ENCODE results near the gene TMEM141.
"Not testable (repeated sequence)": the region's sequence is repeated elsewhere in the genome, so short reads cannot be mapped to it uniquely, and the experiment has no call there.

TMEM141 gene

GRCh38 chr9:136762915-136763648, 28.1 kb upstream of the TMEM141 start:
- TF ChIP-seq CTCF (conservative IDR thresholded peaks at IDR 0.05; ENCODE audit: low read depth): no peak
- POLR2A ChIA-PET (ENCODE audit: low non-redundant PET): no interaction called here
- CTCF ChIA-PET: interaction anchor here (0.6 kb wide), 1 partner anchor 435 kb away, joined by 4 read pairs; no protein-coding TSS in a partner anchor
- peak; percentile 73 for DNase-seq (ENCODE audit: low spot score)
- no peak overlapping the region for H3K27ac ChIP-seq

- CTCF ChIA-PET: no interaction called here
- no peak for DNase-seq (ENCODE audit: low spot score)
- TF ChIP-seq CTCF (conservative IDR thresholded peaks at IDR 0.05; ENCODE audit: low read depth): no peak
- no peak overlapping the region for H3K27ac ChIP-seq
- POLR2A ChIA-PET (ENCODE audit: low non-redundant PET): no interaction called here
Observed at GRCh38 chr9:136763649-136764035, 27.5 kb upstream of the TMEM141 start.

DNA sequence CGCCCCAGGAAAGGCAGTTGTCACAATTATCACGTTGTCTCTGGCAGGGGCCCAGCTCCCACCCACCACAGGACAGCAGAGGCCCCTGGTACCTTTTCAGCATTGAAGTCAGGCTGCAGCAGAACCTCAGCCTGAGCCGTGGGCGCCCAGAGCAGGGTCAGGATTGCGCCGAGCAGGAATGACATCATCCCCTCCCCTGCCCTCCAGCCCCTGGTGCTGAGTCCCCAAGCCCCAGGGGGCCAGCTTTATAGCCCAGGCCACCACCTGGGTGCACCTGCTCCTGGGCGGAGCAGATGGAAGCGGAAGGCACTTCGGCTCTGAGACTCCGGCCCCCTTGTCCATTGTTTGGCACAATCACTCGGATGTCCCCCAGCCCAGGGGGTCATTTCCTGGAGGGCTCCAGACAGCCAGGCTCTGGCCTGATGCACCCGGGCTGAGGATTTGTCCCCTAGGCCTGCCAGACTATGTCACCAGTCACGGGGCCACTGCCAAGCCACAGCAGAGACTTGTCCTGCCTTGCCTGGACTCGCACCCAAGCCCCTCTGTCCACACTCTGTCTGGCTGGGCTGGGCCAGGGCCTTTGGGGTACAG, 26.7 kb upstream of the TMEM141 start, which contains the start of gene LCN15:
TSS of gene LCN15 (minus strand) at position 218 of the 591 bp plus-strand sequence. CDS start at position 188, 30 bp downstream.
- no peak for TF ChIP-seq CTCF (conservative IDR thresholded peaks at IDR 0.05; ENCODE audit: low read depth)
- POLR2A ChIA-PET (ENCODE audit: low non-redundant PET): no interaction called here
- no peak for DNase-seq (ENCODE audit: low spot score)
- CTCF ChIA-PET: no interaction called here
- no peak within 1 kb of the TSS for H3K27ac ChIP-seq

GRCh38 chr9:136765041-136765440, 26.1 kb upstream of the TMEM141 start:
- ChIA-PET POLR2A (ENCODE audit: low non-redundant PET) (no interaction called here), CTCF (no interaction called here)
- no peak for TF ChIP-seq CTCF (conservative IDR thresholded peaks at IDR 0.05; ENCODE audit: low read depth)
- DNase-seq (ENCODE audit: low spot score): no peak
- H3K27ac ChIP-seq: no peak overlapping the region

GRCh38 chr9:136765745-136766409, 25.3 kb upstream of the TMEM141 start:
- H3K27ac ChIP-seq; DNase-seq (ENCODE audit: low spot score); POLR2A ChIA-PET (ENCODE audit: low non-redundant PET): not testable (repeated sequence)
- CTCF ChIA-PET: interaction anchor here (0.7 to 3.1 kb wide), 6 partner anchors 13 to 110 kb away, joined by 3 to 11 read pairs (median 4); no protein-coding TSS in a partner anchor

DNA sequence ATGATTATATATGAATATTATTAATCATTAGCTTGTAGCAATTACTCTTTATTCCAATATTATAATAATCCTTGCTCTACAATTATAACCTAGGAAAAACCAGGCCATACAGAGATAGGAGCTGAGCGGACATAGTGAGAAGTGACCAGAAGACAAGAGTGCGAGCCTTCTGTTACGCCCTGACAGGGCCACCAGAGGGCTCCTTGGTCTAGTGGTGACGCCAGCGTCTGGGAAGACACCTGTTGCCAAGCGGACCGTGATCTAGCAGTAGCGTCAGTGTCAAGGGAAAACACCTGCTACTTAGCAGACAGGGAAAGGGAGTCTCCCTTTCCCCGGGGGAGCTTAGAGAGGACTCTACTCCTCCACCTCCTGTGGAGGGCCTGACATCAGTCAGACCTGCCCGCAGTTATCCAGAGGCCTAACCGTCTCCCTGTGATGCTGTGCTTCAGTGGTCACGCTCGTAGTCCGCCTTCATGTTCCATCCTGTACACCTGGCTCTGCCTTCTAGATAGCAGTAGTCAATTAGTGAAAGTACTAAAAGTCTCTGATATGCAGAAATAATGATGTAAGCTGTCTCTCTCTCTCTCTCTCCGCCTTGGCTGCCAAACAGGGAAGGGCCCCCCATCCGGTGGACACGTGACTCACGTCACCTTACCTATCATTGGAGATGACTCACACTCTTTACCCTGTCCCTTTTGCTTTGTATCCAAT, 24.6 kb upstream of the TMEM141 start:
- POLR2A ChIA-PET (ENCODE audit: low non-redundant PET): not testable (repeated sequence)

More for the DNA sequence above, 24.6 kb upstream of the TMEM141 start:
- TF ChIP-seq CTCF (conservative IDR thresholded peaks at IDR 0.05; ENCODE audit: low read depth): peak; percentile 54; the same call in 1 of the 2 replicates
- not testable (repeated sequence) for H3K27ac ChIP-seq; DNase-seq (ENCODE audit: low spot score)
- CTCF ChIA-PET: interaction anchor here (0.7 to 3.1 kb wide), 5 partner anchors 13 to 110 kb away, joined by 3 to 11 read pairs (median 4); no protein-coding TSS in a partner anchor
